ENCODE results near the gene ZMYND10. TPM values are rescaled to one million over a fixed set of nuclear protein-coding genes. Genes with fewer than 3 reads are reported as not detected.
A peak's percentile ranks its signal among the peaks of the same experiment; 100 is the strongest.

The ZMYND10 gene
- total RNA-seq, 1 experiment from 2014 or later: 0.17 TPM

- DNase-seq (ENCODE audit: low read depth): no peak
Measured at GRCh38 chr3:50371133-50371685, 25.7 kb upstream of the ZMYND10 start.

GRCh38 chr3:50370594-50370993, 25.1 kb upstream of the ZMYND10 start:
- DNase-seq (ENCODE audit: low read depth): no peak

GRCh38 chr3:50369012-50369670, 23.6 kb upstream of the ZMYND10 start:
- DNase-seq (ENCODE audit: low read depth): no peak

- no peak for DNase-seq (ENCODE audit: low read depth)
Measured at GRCh38 chr3:50365842-50366220, 20.3 kb upstream of the ZMYND10 start.

GRCh38 chr3:50365080-50365841, 19.7 kb upstream of the ZMYND10 start:
- peak; percentile 44 for DNase-seq (ENCODE audit: low read depth)

GRCh38 chr3:50364573-50365079, 19.1 kb upstream of the ZMYND10 start:
- no peak for DNase-seq (ENCODE audit: low read depth)

GRCh38 chr3:50359760-50360110, 14.2 kb upstream of the ZMYND10 start:
- no peak for DNase-seq (ENCODE audit: low read depth)

GRCh38 chr3:50358911-50359759, 13.6 kb upstream of the ZMYND10 start, which contains the start of gene TMEM115:
Gene TMEM115, minus strand, starts transcription at chr3:50359521. Its CDS starts 458 bp downstream, at chr3:50359063.
- DNase-seq (ENCODE audit: low read depth): peak; percentile 97

GRCh38 chr3:50358355-50358910, 12.9 kb upstream of the ZMYND10 start:
- no peak for DNase-seq (ENCODE audit: low read depth)

GRCh38 chr3:50357481-50357880, 11.9 kb upstream of the ZMYND10 start:
- DNase-seq (ENCODE audit: low read depth): no peak

GRCh38 chr3:50356553-50356952, 11.0 kb upstream of the ZMYND10 start:
- DNase-seq (ENCODE audit: low read depth): peak; percentile 27

GRCh38 chr3:50355829-50356552, 10.5 kb upstream of the ZMYND10 start:
- no peak for DNase-seq (ENCODE audit: low read depth)

GRCh38 chr3:50354850-50355249, 9.3 kb upstream of the ZMYND10 start:
- no peak for DNase-seq (ENCODE audit: low read depth)

- no peak for DNase-seq (ENCODE audit: low read depth)
Measured at GRCh38 chr3:50354186-50354764, 8.7 kb upstream of the ZMYND10 start.

GRCh38 chr3:50353245-50354004, 7.9 kb upstream of the ZMYND10 start:
- no peak for DNase-seq (ENCODE audit: low read depth)

GRCh38 chr3:50352781-50353180, 7.2 kb upstream of the ZMYND10 start:
- no peak for DNase-seq (ENCODE audit: low read depth)

GRCh38 chr3:50351323-50351697, 5.8 kb upstream of the ZMYND10 start:
- DNase-seq (ENCODE audit: low read depth): no peak

- DNase-seq (ENCODE audit: low read depth): peak; percentile 96
Measured at GRCh38 chr3:50350527-50351322, 5.2 kb upstream of the ZMYND10 start, which contains the start of the genes CYB561D2 and NPRL2. Gene CYB561D2, plus strand, starts transcription at chr3:50350862. Its CDS starts 572 bp downstream, at chr3:50351434. Gene NPRL2, minus strand, starts transcription at chr3:50350775. Its CDS starts 123 bp downstream, at chr3:50350652.

- no peak for DNase-seq (ENCODE audit: low read depth)
Measured at GRCh38 chr3:50350213-50350526, 4.6 kb upstream of the ZMYND10 start.

All from Daoy (cell line).